Panc1 (cell line): ENCODE data around the gene CARMIL1. TPM values are rescaled to one million over a fixed set of nuclear protein-coding genes. Genes with fewer than 3 reads are reported as not detected.

Experiments used
- ATAC-seq: fragments of 200-7000 bp; cut with Tn5 transposase; 2 replicates; pipeline ENCODE4 v1.9.1; 2020; ENCODE audit warnings: mild to moderate bottlenecking, moderate library complexity
- BruUV-seq: library from RNA; stranded (reverse); fragments of 400-500 nt; replicated peaks from 2 replicates; lab custom pipeline; 2021; lab: Mats Ljungman, UMichigan
- CTCF ChIA-PET: fragments of 300-600 bp; sonication (Branson Sonifier 250); formaldehyde crosslinking; loops from one replicate; lab custom pipeline; 2022; ENCODE audit warnings: antibody characterized with exemption; lab: Charles Lee
- POLR2A ChIA-PET: fragments of 300-600 bp; sonication (Branson Sonifier 250); formaldehyde crosslinking; loops from one replicate; lab custom pipeline; 2022; ENCODE audit warnings: antibody characterized with exemption; lab: Charles Lee
- DNase-seq: peaks from one replicate; pipeline ENCODE4 v3.0.0-alpha.2; 2010; ENCODE audit warnings: low read depth, low spot score
- H3K27ac ChIP-seq: 2 replicates; pipeline ENCODE4 v1.5.1; 2011; ENCODE audit warnings: mild to moderate bottlenecking, low read length, inconsistent platforms
- H3K27me3 ChIP-seq: fragments of 200-500 bp; sonication (Bioruptor generic); 2 replicates; pipeline ENCODE4 v1.6.0; 2014; ENCODE audit warnings: low read length, inconsistent platforms; ENCODE audit not compliant: control insufficient read depth, insufficient read depth
- H3K36me3 ChIP-seq: fragments of 200-500 bp; sonication (Bioruptor generic); 2 replicates; pipeline ENCODE4 v1.5.1; 2014; ENCODE audit warnings: inconsistent platforms, mild to moderate bottlenecking, low read length, moderate library complexity; ENCODE audit not compliant: control insufficient read depth, insufficient read depth
- H3K4me1 ChIP-seq: 2 replicates; pipeline ENCODE4 v1.5.1; 2011; ENCODE audit warnings: inconsistent platforms, mild to moderate bottlenecking, low read length, moderate library complexity; ENCODE audit not compliant: control insufficient read depth, insufficient read depth
- H3K4me3 ChIP-seq, 2 experiments: 2 replicates each; pipeline ENCODE4 v1.5.1; 2011 to 2012; ENCODE audit warnings: low read depth in 2 of 2, low read length in 2 of 2, mild to moderate bottlenecking in 2 of 2, inconsistent platforms in 1 of 2, moderate library complexity in 1 of 2
- H3K9me3 ChIP-seq: fragments of 200-500 bp; sonication (Bioruptor generic); 2 replicates; pipeline ENCODE4 v1.5.1; 2014; ENCODE audit warnings: low read depth, mild to moderate bottlenecking, inconsistent platforms, low read length, moderate library complexity; ENCODE audit not compliant: control insufficient read depth, insufficient read depth
- POLR2AphosphoS5 ChIP-seq: IDR thresholded peaks from 2 replicates; pipeline ENCODE4 v1.6.1; 2012; ENCODE audit warnings: mild to moderate bottlenecking, low read depth, low read length, moderate library complexity
- SIN3A ChIP-seq: IDR thresholded peaks from 2 replicates; pipeline ENCODE4 v1.6.1; 2012; ENCODE audit warnings: low read depth, mild to moderate bottlenecking, low read length, moderate library complexity, borderline replicate concordance; ENCODE audit not compliant: insufficient read depth
- TCF7L2 ChIP-seq: IDR thresholded peaks from 2 replicates; pipeline ENCODE4 v1.6.1; 2011; ENCODE audit warnings: mild to moderate bottlenecking, low read depth, low read length, inconsistent platforms
- in situ Hi-C: cut with HindIII; loops from 2 replicates; pipeline ENCODE4 v1.10.0; 2016; ENCODE audit warnings: low sequenced_read_pairs, low pct_unique_long_range_greater_than_20kb
- intact Hi-C: fragments of 100-400 bp; cut with micrococcal nuclease; formaldehyde crosslinking; loops from one replicate; pipeline ENCODE4 v1.10.0; 2022; ENCODE audit not compliant: unreplicated experiment
- total RNA-seq: library from RNA; stranded (reverse); gene quantifications from one replicate; pipeline ENCODE4 v1.2.1, GENCODE V29; 2021; ENCODE audit not compliant: unreplicated experiment
- TF ChIP-seq, protein P1 (sequence below): fragments of 450-650 bp; IDR thresholded peaks from 2 replicates; pipeline ENCODE4 v1.5.1; 2017; ENCODE audit warnings: mild to moderate bottlenecking
- TF ChIP-seq, protein P2 (sequence below), 2 experiments: IDR thresholded peaks; 2 replicates each; pipeline ENCODE4 v1.6.1; 2011 to 2012; ENCODE audit warnings: low read depth in 2 of 2, control low read depth in 1 of 2, low read length in 1 of 2, mild to moderate bottlenecking in 1 of 2, moderate library complexity in 1 of 2; ENCODE audit not compliant: insufficient read depth in 1 of 2

The CARMIL1 gene
- total RNA-seq, 1 experiment from 2014 or later = 4.0 TPM

DNA sequence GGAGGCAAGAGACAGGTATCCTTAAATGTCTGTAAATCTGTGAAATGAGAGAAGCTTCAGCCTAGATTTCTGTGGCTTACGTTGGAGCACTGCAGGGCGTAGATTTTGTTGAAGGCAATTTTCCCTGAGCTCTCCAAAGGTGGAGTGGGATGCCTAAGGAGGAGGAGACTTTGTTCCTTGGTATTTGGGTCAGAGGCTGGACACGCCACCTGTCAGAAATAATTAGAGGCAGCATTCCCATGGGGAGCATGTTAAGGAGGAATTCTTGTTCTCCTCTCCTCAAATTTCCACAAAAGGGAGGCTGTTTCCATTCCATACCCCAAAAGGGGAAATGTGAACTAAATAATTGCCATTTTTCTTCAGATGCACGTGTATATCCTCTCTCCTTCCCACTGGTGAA, 361.7 kb downstream of the CARMIL1 start:
- H3K27me3 ChIP-seq = peaks cover 2% of the 10 kb centered on the region; the same call in 1 of the 2 replicates
- in situ Hi-C loops (no loop called here), intact Hi-C loops (no loop called here)
- no peak overlapping the region for H3K27ac ChIP-seq
- ChIA-PET CTCF (no interaction called here), POLR2A (no interaction called here)
- TF ChIP-seq, protein P1, sequence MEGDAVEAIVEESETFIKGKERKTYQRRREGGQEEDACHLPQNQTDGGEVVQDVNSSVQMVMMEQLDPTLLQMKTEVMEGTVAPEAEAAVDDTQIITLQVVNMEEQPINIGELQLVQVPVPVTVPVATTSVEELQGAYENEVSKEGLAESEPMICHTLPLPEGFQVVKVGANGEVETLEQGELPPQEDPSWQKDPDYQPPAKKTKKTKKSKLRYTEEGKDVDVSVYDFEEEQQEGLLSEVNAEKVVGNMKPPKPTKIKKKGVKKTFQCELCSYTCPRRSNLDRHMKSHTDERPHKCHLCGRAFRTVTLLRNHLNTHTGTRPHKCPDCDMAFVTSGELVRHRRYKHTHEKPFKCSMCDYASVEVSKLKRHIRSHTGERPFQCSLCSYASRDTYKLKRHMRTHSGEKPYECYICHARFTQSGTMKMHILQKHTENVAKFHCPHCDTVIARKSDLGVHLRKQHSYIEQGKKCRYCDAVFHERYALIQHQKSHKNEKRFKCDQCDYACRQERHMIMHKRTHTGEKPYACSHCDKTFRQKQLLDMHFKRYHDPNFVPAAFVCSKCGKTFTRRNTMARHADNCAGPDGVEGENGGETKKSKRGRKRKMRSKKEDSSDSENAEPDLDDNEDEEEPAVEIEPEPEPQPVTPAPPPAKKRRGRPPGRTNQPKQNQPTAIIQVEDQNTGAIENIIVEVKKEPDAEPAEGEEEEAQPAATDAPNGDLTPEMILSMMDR = no peak
- no peak for TF ChIP-seq SIN3A
- no peak for TF ChIP-seq POLR2AphosphoS5
- TF ChIP-seq TCF7L2 = no peak
- TF ChIP-seq, protein P2, sequence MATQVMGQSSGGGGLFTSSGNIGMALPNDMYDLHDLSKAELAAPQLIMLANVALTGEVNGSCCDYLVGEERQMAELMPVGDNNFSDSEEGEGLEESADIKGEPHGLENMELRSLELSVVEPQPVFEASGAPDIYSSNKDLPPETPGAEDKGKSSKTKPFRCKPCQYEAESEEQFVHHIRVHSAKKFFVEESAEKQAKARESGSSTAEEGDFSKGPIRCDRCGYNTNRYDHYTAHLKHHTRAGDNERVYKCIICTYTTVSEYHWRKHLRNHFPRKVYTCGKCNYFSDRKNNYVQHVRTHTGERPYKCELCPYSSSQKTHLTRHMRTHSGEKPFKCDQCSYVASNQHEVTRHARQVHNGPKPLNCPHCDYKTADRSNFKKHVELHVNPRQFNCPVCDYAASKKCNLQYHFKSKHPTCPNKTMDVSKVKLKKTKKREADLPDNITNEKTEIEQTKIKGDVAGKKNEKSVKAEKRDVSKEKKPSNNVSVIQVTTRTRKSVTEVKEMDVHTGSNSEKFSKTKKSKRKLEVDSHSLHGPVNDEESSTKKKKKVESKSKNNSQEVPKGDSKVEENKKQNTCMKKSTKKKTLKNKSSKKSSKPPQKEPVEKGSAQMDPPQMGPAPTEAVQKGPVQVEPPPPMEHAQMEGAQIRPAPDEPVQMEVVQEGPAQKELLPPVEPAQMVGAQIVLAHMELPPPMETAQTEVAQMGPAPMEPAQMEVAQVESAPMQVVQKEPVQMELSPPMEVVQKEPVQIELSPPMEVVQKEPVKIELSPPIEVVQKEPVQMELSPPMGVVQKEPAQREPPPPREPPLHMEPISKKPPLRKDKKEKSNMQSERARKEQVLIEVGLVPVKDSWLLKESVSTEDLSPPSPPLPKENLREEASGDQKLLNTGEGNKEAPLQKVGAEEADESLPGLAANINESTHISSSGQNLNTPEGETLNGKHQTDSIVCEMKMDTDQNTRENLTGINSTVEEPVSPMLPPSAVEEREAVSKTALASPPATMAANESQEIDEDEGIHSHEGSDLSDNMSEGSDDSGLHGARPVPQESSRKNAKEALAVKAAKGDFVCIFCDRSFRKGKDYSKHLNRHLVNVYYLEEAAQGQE (IDR thresholded peaks at IDR 0.05; ENCODE audit: insufficient read depth in 1 of 2, low read depth in 2 of 2, low read length in 1 of 2) = no peak
- H3K4me3 ChIP-seq = no peak overlapping the region
- no peaks in the 10 kb centered on the region for H3K36me3 ChIP-seq
- ATAC-seq (no peak), DNase-seq (no peak)
- no peaks in the 10 kb centered on the region for H3K4me1 ChIP-seq
- no TSS peak for BruUV-seq
- H3K9me3 ChIP-seq = no peaks in the 10 kb centered on the region

DNA sequence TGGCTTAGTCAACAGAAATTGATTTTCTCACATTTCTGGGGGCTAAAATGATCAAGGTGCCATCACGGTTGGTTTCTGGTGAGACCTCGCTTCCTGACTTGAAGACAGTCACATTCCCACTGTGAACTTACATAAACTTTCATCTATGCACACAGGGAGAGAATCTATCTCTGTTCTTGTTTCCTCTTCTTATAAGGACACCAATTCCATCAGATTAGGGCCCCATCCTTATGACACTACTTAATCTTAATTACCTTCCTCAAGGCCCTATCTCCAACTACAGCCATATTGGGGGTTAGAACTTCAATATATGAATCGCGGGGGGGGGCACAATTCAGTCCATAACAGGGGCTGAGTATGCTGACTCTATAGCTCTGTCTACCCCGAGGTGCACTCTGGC, 362.2 kb downstream of the CARMIL1 start:
- in situ Hi-C loops (no loop called here), intact Hi-C loops (no loop called here)
- Histone ChIP-seq H3K27me3 (peaks cover 2% of the 10 kb centered on the region; the same call in 1 of the 2 replicates), H3K4me1 (no peaks in the 10 kb centered on the region), H3K4me3 (no peak overlapping the region), H3K27ac (no peak overlapping the region), H3K9me3 (no peaks in the 10 kb centered on the region), H3K36me3 (no peaks in the 10 kb centered on the region)
- DNase-seq = no peak
- ChIA-PET CTCF (no interaction called here), POLR2A (no interaction called here)
- ATAC-seq = no peak
- TF ChIP-seq, protein P2 (IDR thresholded peaks at IDR 0.05; ENCODE audit: insufficient read depth in 1 of 2, low read depth in 2 of 2, low read length in 1 of 2) = no peak
- TF ChIP-seq SIN3A (no peak), TCF7L2 (no peak)
- no TSS peak for BruUV-seq
